ENCODE results near the gene KIR3DL1.

Gene KIR3DL1

GRCh38 chr19:54877471-54877870, 61.2 kb downstream of the KIR3DL1 start:
- H3K79me2 ChIP-seq (ENCODE audit: insufficient read depth, low read length) = no peaks in the 10 kb centered on the region
- no peaks in the 10 kb centered on the region for H4K20me1 ChIP-seq (ENCODE audit: low read depth, low read length)
- no peaks in the 10 kb centered on the region for H3F3A ChIP-seq (ENCODE audit: insufficient read depth)
- H2AFZ ChIP-seq (ENCODE audit: low read depth, low read length, severe bottlenecking) = no peak overlapping the region
- H3K9ac ChIP-seq (ENCODE audit: low read length) = no peak overlapping the region
- no peak overlapping the region for H3K27ac ChIP-seq (ENCODE audit: low read depth, low read length)
- H3K4me3 ChIP-seq (ENCODE audit: insufficient read depth, low read length, poor library complexity, severe bottlenecking) = no peak overlapping the region
- TF ChIP-seq CTCF (IDR thresholded peaks at IDR 0.05; ENCODE audit: insufficient read depth, low read length, poor library complexity, severe bottlenecking) = no peak
- no peak for TF ChIP-seq EZH2phosphoT487 (conservative IDR thresholded peaks at IDR 0.05; ENCODE audit: low read length)
- no peaks in the 10 kb centered on the region for H3K9me2 ChIP-seq (replicated peaks; ENCODE audit: insufficient read depth, low read length)
- H3K4me2 ChIP-seq (ENCODE audit: low read depth, low read length, poor library complexity, severe bottlenecking) = no peak overlapping the region
- no peaks in the 10 kb centered on the region for H3K36me3 ChIP-seq (ENCODE audit: low read length)
- no peaks in the 10 kb centered on the region for H3K9me3 ChIP-seq (ENCODE audit: insufficient read depth, low read length)
- H3K27me3 ChIP-seq (ENCODE audit: low read length) = no peaks in the 10 kb centered on the region
